Body of pancreas (tissue), 4 donors: ENCODE measurements around the gene NAA40. TPM values are rescaled to one million over a fixed set of nuclear protein-coding genes. Genes with fewer than 3 reads are reported as not detected.
"Not testable (repeated sequence)": the region's sequence is repeated elsewhere in the genome, so short reads cannot be mapped to it uniquely, and the experiment has no call there.

ENCODE experiments used
- ATAC-seq: fragments of 150-250 bp; one replicate; pipeline ENCODE4 v1.9.1; 2016
- DNase-seq, 4 donors: peaks; one replicate each; pipeline ENCODE4 v3.0.0-alpha.2; 2019
- H3K27ac ChIP-seq, 4 donors: fragments of 200-600 bp; sonication (generic); 1 replicate in 3 of 4; 2 replicates in 1 of 4; pipeline versions ENCODE4 v1.5.1 to v1.6.1; 2016 to 2019; ENCODE audit warnings: mild to moderate bottlenecking in 1 of 4, mixed read lengths in 1 of 4, moderate library complexity in 1 of 4
- H3K27me3 ChIP-seq, 2 donors: fragments of 200-600 bp; sonication (generic); one replicate each; pipeline ENCODE4 v1.6.0; 2016; ENCODE audit warnings: mild to moderate bottlenecking in 1 of 2
- H3K36me3 ChIP-seq, 2 donors: fragments of 200-600 bp; sonication (generic); replicated peaks in 1 of 2; 2 replicates each; pipeline ENCODE4 v1.5.1; 2016; ENCODE audit warnings: low read depth in 2 of 2; ENCODE audit not compliant: insufficient read depth in 1 of 2
- H3K4me1 ChIP-seq: fragments of 200-600 bp; sonication (generic); one replicate; pipeline ENCODE4 v1.6.0; 2016
- H3K4me3 ChIP-seq, 2 donors: fragments of 200-600 bp; sonication (generic); 1 replicate in 1 of 2; 2 replicates in 1 of 2; pipeline ENCODE4 v1.5.1; 2016 to 2019
- H3K9me3 ChIP-seq, 3 donors: fragments of 200-600 bp; sonication (generic); 1 replicate in 2 of 3; 2 replicates in 1 of 3; pipeline ENCODE4 v1.5.1; 2016
- CTCF ChIP-seq, 7 experiments: fragments of 450-650 bp in 4 of 7; fragments of 200-600 bp in 3 of 7; sonication (generic) in 3 of 7; IDR thresholded peaks; one replicate each; pipeline ENCODE4 v1.5.1; 2016 to 2019; ENCODE audit warnings: antibody characterized with exemption in 7 of 7
- POLR2A ChIP-seq, 3 donors: fragments of 450-650 bp; IDR thresholded peaks; one replicate each; pipeline ENCODE4 v1.6.1; 2016; ENCODE audit warnings: antibody characterized with exemption in 3 of 3, mild to moderate bottlenecking in 2 of 3
- WGBS, 2 donors: methylation state at CpG; one replicate each; pipeline ENCODE4 v1.1.5; 2017; 5-methylcytosine and 5-hydroxymethylcytosine counted together
- intact Hi-C: fragments of 100-400 bp; cut with DNase I; formaldehyde crosslinking; loops from one replicate; pipeline ENCODE4 v1.15.1; 2023
- total RNA-seq, 2 donors: library from RNA; depleted of rRNA; stranded (reverse); fragments of >200 nt; gene quantifications; one replicate each; pipeline ENCODE4 v1.1.0, GENCODE V29; 2016

Gene NAA40
- total RNA-seq, 2 donors from 2014 or later, result 14.3 to 21.8 TPM

GRCh38 chr11:63951779-63952536 lies 13.2 kb downstream of the NAA40 start:
- intact Hi-C loops, result no loop called here
- WGBS, 2 donors, result 81 to 89% methylated on average over 10 to 20 of the region's 20 CpGs
- no peak overlapping the region for H3K4me3 ChIP-seq
- DNase-seq, result no peak
- H3K27ac ChIP-seq, result no peak overlapping the region
- H3K27me3 ChIP-seq, result no peaks in the 10 kb centered on the region
- H3K36me3 ChIP-seq, result peaks cover 0 to 14% of the 10 kb centered on the region in 2 donors
- TF ChIP-seq POLR2A (IDR thresholded peaks at IDR 0.05), result no peak
- TF ChIP-seq CTCF (IDR thresholded peaks at IDR 0.05), result no peak
- H3K9me3 ChIP-seq, result no peaks in the 10 kb centered on the region
- no peak for ATAC-seq
- H3K4me1 ChIP-seq, result no peaks in the 10 kb centered on the region

- no peak for TF ChIP-seq POLR2A (IDR thresholded peaks at IDR 0.05)
- TF ChIP-seq CTCF (IDR thresholded peaks at IDR 0.05), result no peak
- peaks cover 0 to 14% of the 10 kb centered on the region in 2 donors for H3K36me3 ChIP-seq
- H3K4me1 ChIP-seq, result no peaks in the 10 kb centered on the region
- 96 to 97% methylated on average over 4 of the region's 4 CpGs for WGBS, 2 donors
- no peak overlapping the region for H3K4me3 ChIP-seq
- H3K9me3 ChIP-seq, result no peaks in the 10 kb centered on the region
- no peak overlapping the region for H3K27ac ChIP-seq
- H3K27me3 ChIP-seq, result no peaks in the 10 kb centered on the region
- intact Hi-C loops, result no loop called here
- ATAC-seq (no peak), DNase-seq (no peak)
Observed at GRCh38 chr11:63952570-63952969, 13.8 kb downstream of the NAA40 start.

- TF ChIP-seq POLR2A (IDR thresholded peaks at IDR 0.05) (no peak), CTCF (IDR thresholded peaks at IDR 0.05) (no peak)
- Histone ChIP-seq H3K9me3 (no peaks in the 10 kb centered on the region), H3K4me3 (no peak overlapping the region), H3K27ac (no peak overlapping the region), H3K27me3 (no peaks in the 10 kb centered on the region), H3K4me1 (no peaks in the 10 kb centered on the region), H3K36me3 (peaks cover 0 to 10% of the 10 kb centered on the region in 2 donors)
- no peak for DNase-seq
- ATAC-seq, result no peak
- intact Hi-C loops, result no loop called here
- WGBS, 2 donors, result 71 to 79% methylated on average over 1 to 5 of the region's 5 CpGs
Observed at GRCh38 chr11:63958008-63958407, 19.2 kb downstream of the NAA40 start.

GRCh38 chr11:63961608-63962412 lies 23.0 kb downstream of the NAA40 start:
- no peaks in the 10 kb centered on the region for H3K36me3 ChIP-seq
- intact Hi-C loops, result no loop called here
- no peaks in the 10 kb centered on the region for H3K4me1 ChIP-seq
- peak; percentile 41 for ATAC-seq
- TF ChIP-seq POLR2A (IDR thresholded peaks at IDR 0.05), result no peak
- TF ChIP-seq CTCF (IDR thresholded peaks at IDR 0.05), result no peak
- no peak overlapping the region for H3K27ac ChIP-seq
- WGBS, 2 donors, result 31 to 32% methylated on average over 9 to 18 of the region's 19 CpGs
- no peaks in the 10 kb centered on the region for H3K9me3 ChIP-seq
- H3K27me3 ChIP-seq, result no peaks in the 10 kb centered on the region
- no peak overlapping the region for H3K4me3 ChIP-seq
- DNase-seq, result peak in 3 of 4 donors; percentile 38 to 60 (median 51)

DNA sequence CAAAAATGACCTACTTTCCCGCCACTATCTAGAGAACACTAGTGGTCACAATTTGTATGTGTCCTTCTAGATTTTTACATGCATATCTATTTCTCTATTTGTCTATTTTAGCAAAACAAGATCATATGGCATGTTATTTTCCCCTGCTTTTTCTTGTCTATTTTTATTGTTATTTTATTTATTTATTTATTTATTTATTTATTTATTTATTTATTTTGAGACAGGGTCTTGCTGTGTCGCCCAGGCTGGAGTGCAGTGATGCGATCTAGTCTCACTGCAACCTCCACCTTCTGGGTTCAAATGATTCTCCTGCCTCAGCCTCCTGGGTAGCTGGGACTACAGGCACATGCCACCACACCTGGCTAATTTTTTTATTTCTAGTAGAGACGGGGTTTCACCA lies 25.1 kb downstream of the NAA40 start:
- H3K9me3 ChIP-seq, ATAC-seq, H3K36me3 ChIP-seq, H3K27ac ChIP-seq, intact Hi-C loops, H3K27me3 ChIP-seq, DNase-seq, H3K4me1 ChIP-seq, H3K4me3 ChIP-seq: not testable (repeated sequence)
- 94 to 96% methylated on average over 4 of the region's 4 CpGs for WGBS, 2 donors
